GM12875 (cell line): ENCODE results near the gene TMEM190.
A peak's percentile ranks its signal among the peaks of the same experiment; 100 is the strongest.
"Not testable (repeated sequence)": the region's sequence is repeated elsewhere in the genome, so short reads cannot be mapped to it uniquely, and the experiment has no call there.

Source experiments
- H3K4me3 ChIP-seq: one replicate; pipeline ENCODE4 v1.5.1; 2011; ENCODE audit warnings: low read depth, low read length, control low read depth
- TF ChIP-seq, protein P1 (sequence below): IDR thresholded peaks from 2 replicates; pipeline ENCODE4 v1.5.1; 2011; ENCODE audit warnings: low read depth, mild to moderate bottlenecking, control low read depth, inconsistent platforms, low read length, moderate library complexity, borderline replicate concordance; ENCODE audit not compliant: insufficient read depth

TMEM190 gene

GRCh38 chr19:55402509-55402908 is 25.9 kb downstream of the TMEM190 start:
- H3K4me3 ChIP-seq: no peak overlapping the region
- TF ChIP-seq, protein P1, sequence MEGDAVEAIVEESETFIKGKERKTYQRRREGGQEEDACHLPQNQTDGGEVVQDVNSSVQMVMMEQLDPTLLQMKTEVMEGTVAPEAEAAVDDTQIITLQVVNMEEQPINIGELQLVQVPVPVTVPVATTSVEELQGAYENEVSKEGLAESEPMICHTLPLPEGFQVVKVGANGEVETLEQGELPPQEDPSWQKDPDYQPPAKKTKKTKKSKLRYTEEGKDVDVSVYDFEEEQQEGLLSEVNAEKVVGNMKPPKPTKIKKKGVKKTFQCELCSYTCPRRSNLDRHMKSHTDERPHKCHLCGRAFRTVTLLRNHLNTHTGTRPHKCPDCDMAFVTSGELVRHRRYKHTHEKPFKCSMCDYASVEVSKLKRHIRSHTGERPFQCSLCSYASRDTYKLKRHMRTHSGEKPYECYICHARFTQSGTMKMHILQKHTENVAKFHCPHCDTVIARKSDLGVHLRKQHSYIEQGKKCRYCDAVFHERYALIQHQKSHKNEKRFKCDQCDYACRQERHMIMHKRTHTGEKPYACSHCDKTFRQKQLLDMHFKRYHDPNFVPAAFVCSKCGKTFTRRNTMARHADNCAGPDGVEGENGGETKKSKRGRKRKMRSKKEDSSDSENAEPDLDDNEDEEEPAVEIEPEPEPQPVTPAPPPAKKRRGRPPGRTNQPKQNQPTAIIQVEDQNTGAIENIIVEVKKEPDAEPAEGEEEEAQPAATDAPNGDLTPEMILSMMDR: no peak

DNA sequence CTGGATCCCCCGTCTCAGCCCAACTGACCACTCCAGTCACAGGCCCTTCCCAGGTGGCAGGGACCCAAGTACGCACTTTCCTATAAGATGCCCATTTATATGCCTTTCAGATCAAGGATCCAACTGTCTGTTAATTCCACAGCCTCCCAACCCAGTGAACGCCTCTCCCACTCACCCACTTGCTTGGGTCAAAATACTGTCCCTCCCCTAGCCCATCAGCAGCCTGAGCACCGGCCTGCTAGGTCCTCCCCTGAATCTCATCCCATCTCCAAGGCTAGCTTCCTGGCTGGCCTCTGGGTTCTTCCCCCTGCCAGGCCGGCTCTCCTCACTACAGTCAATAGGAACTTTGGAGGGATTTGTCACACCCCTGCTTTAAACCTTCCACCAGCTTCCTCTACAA is 29.0 kb downstream of the TMEM190 start:
- H3K4me3 ChIP-seq: no peak overlapping the region
- TF ChIP-seq, protein P1: no peak

DNA sequence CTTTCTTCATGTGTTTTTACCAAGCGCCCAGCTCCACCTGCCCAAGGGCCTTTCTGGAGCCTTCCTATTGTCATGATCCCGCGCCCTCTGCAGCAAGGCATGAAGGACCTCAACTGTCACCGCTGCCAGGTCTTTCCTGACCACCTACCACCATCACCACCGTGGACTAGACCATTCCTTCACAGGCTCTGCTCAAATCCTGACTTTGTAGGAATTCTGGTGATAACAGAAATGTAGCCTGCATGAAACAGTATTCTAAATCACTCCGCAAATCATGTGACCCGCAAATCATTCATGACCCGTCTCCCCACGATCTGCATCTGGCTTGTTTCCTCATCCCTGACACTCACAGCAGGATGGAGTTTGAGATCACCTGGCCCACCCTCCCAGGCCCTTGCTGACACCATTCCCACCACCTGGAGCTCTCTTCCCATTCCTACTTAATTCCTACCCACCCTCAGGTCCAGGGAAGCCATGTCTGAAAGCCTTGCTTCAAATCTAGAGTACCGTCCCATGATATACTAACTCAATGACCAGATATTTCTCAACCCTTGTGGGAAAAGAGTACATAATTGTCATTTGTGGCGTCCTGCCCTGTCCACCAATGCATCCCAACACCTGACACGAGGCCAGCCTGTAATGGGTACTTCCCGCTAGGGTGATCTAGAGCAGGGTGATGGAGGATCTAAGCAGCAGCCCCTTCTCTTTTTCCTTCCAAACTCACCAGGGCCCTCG is 29.6 kb downstream of the TMEM190 start:
- H3K4me3 ChIP-seq: peak overlapping the region; percentile 97
- TF ChIP-seq, protein P1: no peak

DNA sequence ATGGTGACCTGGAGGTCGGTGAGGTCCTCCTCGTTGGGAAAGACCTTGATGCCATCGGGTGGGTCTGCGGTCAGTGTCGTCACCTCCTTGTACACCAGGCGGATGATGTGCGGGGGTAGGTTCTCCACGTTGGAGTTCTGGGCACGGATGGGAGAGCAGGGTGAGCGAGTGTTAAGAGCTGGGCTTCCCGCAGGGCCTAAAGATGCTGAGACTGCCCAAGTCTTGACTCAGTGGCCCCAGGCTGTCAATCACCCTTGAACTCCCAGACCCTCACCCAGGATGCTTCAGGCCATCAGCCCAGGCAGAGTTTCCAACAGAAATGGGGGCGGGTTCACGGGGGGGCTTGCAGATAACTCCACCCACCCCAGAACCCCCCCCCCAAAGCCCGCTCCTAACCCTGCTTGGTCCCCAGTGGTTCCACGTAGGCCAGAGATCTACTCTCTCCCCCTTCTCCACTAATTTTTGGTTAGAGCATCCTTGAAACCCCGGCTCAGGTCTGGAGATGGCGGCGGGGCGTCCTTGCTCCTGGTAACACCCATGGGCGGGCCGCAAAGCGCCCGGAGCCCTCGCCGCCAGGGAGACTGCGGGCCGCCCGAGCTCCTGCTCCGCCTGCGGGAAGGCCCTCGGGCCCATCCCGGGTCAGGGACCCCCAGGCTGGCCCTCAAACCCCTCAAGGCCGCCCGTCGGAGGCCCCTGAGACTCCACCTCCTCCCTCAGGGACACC is 30.4 kb downstream of the TMEM190 start:
- H3K4me3 ChIP-seq: peak overlapping the region; percentile 97
- TF ChIP-seq, protein P1: no peak

- H3K4me3 ChIP-seq: peak within 1 kb of the TSS; percentile 97
Measured at GRCh38 chr19:55407550-55407799, 30.8 kb downstream of the TMEM190 start, which contains the start of gene UBE2S. Gene UBE2S (minus strand): TSS chr19:55407788. CDS start chr19:55407589, 199 bp downstream.

GRCh38 chr19:55407800-55408532 is 31.3 kb downstream of the TMEM190 start:
- TF ChIP-seq, protein P1: no peak
- H3K4me3 ChIP-seq: peak overlapping the region; percentile 97

DNA sequence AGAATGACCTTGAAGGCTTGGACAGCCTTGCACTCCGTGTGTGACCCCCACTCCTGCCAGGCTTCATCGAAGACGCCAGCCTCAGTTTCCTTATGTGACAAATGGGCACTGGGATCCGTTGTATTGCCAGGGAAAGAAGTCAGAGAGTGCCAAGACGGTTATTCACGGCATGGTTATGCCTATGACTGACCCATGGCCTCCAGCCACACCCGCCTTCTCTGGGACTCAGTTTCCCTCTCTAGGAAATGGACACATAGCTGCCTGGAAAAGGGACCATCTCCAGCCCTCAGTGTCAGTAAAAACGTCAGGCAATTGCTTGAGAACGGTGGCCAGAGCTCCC is 31.9 kb downstream of the TMEM190 start:
- peak overlapping the region; percentile 47 for H3K4me3 ChIP-seq
- TF ChIP-seq, protein P1: no peak

GRCh38 chr19:55409179-55409578 is 32.6 kb downstream of the TMEM190 start:
- not testable (repeated sequence) for H3K4me3 ChIP-seq
